ENCODE data around the gene SEC14L5. TPM values are rescaled to one million over a fixed set of nuclear protein-coding genes. Genes with fewer than 3 reads are reported as not detected.

SEC14L5 gene
- total and polyA plus RNA-seq, 2 experiments from 2014 or later = 1.0 to 3.5 TPM

DNA sequence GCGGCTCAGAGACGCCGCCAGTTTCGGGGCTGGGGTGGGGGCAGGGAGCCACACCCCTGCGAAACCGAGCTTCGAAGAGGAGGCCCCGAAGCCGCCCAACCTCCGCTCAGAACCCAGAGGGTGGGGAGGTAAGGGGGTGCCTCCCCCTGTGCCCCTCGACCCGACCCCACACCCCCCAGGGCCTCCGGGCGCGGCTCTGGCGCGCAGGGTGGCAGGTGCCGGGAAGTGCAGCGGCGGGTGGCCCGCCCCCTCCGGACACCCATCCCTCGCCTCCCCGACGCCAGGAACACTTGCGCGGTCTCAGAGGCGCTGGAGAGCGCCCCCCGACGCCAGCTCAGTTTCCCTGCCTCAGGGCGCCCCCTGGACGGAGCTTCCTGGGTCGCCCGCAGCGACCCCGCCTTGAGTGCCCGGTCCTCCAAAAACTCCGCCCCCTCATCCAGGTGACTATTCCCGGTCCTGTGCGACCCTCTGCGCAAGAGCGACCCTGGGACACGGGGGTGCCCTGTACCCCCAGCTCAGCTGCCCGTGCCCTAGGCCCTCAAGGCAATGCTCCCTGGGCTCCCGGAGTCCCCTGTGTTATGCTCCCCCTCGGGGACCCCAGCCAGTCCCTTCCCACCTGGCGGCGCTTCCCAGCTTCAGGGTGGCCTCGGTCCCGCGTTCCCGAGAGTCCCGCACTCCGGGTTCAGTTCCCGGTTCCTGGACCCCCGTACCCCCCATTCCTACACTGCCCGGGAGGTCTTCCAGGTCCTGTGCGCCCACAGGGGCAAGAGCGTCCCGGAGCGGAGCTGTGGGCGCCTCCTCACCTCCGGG, 21.7 kb upstream of the SEC14L5 start:
- Histone ChIP-seq H4K20me1 (ENCODE audit: insufficient read depth, poor library complexity, severe bottlenecking) (peaks cover 2% of the 10 kb centered on the region), H3K79me2 (peaks cover 37% of the 10 kb centered on the region), H3K9me2 (replicated peaks; ENCODE audit: insufficient read depth) (no peaks in the 10 kb centered on the region), H2AFZ (peak overlapping the region; percentile 62), H3K27me3 (no peaks in the 10 kb centered on the region), H3K36me3 (replicated peaks; ENCODE audit: insufficient read depth, low read depth) (no peaks in the 10 kb centered on the region), H3K4me2 (peak overlapping the region; percentile 92), H3K9me3 (ENCODE audit: low read depth) (no peaks in the 10 kb centered on the region), H3K4me3 (peak overlapping the region; percentile 53), H3K4me1 (ENCODE audit: insufficient read depth) (peaks cover 13% of the 10 kb centered on the region), H3K27ac (peak overlapping the region; percentile 95)
- peak; percentile 88 for DNase-seq (ENCODE audit: low spot score)
- TF ChIP-seq EZH2 (IDR thresholded peaks at IDR 0.05; ENCODE audit: borderline replicate concordance) = peak; percentile 38
- TF ChIP-seq, protein P1, sequence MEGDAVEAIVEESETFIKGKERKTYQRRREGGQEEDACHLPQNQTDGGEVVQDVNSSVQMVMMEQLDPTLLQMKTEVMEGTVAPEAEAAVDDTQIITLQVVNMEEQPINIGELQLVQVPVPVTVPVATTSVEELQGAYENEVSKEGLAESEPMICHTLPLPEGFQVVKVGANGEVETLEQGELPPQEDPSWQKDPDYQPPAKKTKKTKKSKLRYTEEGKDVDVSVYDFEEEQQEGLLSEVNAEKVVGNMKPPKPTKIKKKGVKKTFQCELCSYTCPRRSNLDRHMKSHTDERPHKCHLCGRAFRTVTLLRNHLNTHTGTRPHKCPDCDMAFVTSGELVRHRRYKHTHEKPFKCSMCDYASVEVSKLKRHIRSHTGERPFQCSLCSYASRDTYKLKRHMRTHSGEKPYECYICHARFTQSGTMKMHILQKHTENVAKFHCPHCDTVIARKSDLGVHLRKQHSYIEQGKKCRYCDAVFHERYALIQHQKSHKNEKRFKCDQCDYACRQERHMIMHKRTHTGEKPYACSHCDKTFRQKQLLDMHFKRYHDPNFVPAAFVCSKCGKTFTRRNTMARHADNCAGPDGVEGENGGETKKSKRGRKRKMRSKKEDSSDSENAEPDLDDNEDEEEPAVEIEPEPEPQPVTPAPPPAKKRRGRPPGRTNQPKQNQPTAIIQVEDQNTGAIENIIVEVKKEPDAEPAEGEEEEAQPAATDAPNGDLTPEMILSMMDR (IDR thresholded peaks at IDR 0.05; ENCODE audit: poor library complexity) = peak; percentile 48
- no peak for TF ChIP-seq EZH2phosphoT487 (IDR thresholded peaks at IDR 0.05; ENCODE audit: low read depth, severe bottlenecking, unreplicated experiment)
- 3% methylated on average over 22 of the region's 64 CpGs for WGBS (ENCODE audit: low lambda C conversion rate, missing lambda C conversion rate)

DNA sequence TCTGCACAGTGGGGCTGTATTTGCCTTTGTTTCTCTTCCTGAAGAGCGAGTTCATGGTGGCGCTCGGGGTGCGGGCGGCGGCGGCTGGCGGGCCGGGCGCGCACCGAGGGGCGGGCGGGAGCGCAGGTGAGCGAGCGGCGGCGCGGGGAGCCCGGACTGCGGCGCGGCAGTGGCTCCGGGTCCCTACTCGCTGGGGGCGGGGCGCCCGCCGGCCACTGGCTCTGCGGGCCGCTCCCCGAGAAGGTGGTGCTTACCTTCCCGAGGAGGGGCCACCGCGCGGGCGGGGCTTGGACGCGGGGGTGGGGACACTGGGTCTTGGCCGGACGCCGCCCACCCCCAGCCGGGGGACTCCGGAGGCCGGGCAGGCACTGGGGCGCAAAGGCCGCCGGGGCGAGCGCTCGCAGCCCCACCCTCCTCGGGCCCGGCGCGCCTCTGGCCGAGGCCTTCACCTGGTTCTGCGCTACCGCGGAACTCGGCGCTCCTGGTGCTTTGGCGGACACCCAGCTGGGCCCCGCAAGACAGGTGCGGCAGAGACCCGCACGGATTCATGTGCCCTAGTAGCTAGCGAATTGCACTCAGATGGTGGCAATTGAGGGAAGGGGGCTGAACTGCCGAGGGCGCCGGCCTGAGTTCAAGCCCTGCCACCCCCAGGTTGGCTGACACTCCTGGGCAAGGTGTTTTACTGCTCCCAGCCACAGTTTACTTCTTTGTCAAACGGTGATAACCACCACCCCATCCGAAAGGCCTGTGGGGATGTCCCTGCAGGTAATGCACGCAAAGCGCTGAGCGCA, 20.9 kb upstream of the SEC14L5 start, which contains the start of gene PPL:
TSS of gene PPL (minus strand) at position 158 of the 791 bp plus-strand sequence. CDS start at position 55, 103 bp downstream.
- Histone ChIP-seq H3K36me3 (replicated peaks; ENCODE audit: insufficient read depth, low read depth) (no peaks in the 10 kb centered on the region), H3K4me1 (ENCODE audit: insufficient read depth) (peaks cover 13% of the 10 kb centered on the region), H3K79me2 (peaks cover 36% of the 10 kb centered on the region), H3K4me3 (peak within 1 kb of the TSS; percentile 53), H3K27ac (peak within 1 kb of the TSS; percentile 95), H3K27me3 (no peaks in the 10 kb centered on the region), H4K20me1 (ENCODE audit: insufficient read depth, poor library complexity, severe bottlenecking) (peaks cover 2% of the 10 kb centered on the region), H2AFZ (peak within 1 kb of the TSS; percentile 62), H3K4me2 (peak within 1 kb of the TSS; percentile 92), H3K9me2 (replicated peaks; ENCODE audit: insufficient read depth) (no peaks in the 10 kb centered on the region), H3K9me3 (ENCODE audit: low read depth) (no peaks in the 10 kb centered on the region)
- peak; percentile 96 for DNase-seq (ENCODE audit: low spot score)
- 19% methylated on average over 34 of the region's 76 CpGs for WGBS (ENCODE audit: low lambda C conversion rate, missing lambda C conversion rate)
- TF ChIP-seq EZH2phosphoT487 (IDR thresholded peaks at IDR 0.05; ENCODE audit: low read depth, severe bottlenecking, unreplicated experiment) (no peak), EZH2 (IDR thresholded peaks at IDR 0.05; ENCODE audit: borderline replicate concordance) (no peak)
- TF ChIP-seq, protein P1 (IDR thresholded peaks at IDR 0.05; ENCODE audit: poor library complexity) = no peak

DNA sequence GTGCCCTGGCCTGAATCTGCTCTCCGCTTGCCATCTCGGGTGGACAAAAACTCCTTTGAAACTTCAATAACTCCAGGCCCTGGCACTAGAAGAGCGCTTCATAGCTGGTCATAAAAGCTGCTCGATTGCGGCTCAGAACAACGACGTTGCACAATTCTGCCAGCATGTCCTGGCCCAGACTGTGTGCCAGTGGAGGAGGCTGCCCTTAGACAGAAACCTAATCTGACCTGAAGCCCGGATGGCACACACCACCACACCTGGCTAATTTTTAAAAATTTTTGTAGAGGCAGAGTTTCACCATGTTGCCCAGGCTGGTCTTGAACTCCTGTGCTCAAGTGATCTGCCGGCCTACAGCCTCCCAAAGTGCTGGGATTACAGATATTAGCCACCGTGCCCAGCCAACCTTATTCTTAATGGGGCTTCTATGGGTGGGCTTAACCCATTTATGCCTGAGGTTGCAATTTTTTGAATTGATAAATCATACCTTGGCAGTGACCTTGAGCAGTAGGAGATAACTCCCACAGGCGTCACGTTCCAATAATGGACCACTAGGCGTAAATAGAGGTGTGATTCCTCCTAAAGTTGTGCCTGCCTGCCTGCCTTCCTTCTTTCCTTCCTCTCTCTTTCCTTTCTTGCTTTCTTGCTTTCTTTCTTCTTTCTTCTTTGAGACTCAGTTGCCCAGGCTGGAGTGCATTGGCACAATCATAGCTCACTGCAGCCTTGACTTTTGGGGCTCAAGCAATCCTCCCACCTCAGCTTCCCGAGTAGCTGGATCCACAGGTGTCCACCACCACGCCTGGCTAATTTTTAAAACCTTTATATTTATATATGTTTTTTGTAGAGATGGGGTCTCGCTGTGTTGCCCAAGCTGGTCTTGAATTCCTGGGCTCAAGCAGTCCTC, 20.1 kb upstream of the SEC14L5 start:
- Histone ChIP-seq H4K20me1 (ENCODE audit: insufficient read depth, poor library complexity, severe bottlenecking) (peaks cover 2% of the 10 kb centered on the region), H2AFZ (no peak overlapping the region), H3K9me2 (replicated peaks; ENCODE audit: insufficient read depth) (no peaks in the 10 kb centered on the region), H3K36me3 (replicated peaks; ENCODE audit: insufficient read depth, low read depth) (no peaks in the 10 kb centered on the region), H3K4me3 (no peak overlapping the region), H3K4me1 (ENCODE audit: insufficient read depth) (peaks cover 21% of the 10 kb centered on the region), H3K4me2 (peak overlapping the region; percentile 92), H3K27ac (peak overlapping the region; percentile 94), H3K79me2 (peaks cover 30% of the 10 kb centered on the region), H3K9me3 (ENCODE audit: low read depth) (no peaks in the 10 kb centered on the region), H3K27me3 (no peaks in the 10 kb centered on the region)
- DNase-seq (ENCODE audit: low spot score) = peak; percentile 13
- TF ChIP-seq, protein P1 (IDR thresholded peaks at IDR 0.05; ENCODE audit: poor library complexity) = no peak
- no peak for TF ChIP-seq EZH2phosphoT487 (IDR thresholded peaks at IDR 0.05; ENCODE audit: low read depth, severe bottlenecking, unreplicated experiment)
- no peak for TF ChIP-seq EZH2 (IDR thresholded peaks at IDR 0.05; ENCODE audit: borderline replicate concordance)
- WGBS (ENCODE audit: low lambda C conversion rate, missing lambda C conversion rate) = 91% methylated on average over 16 of the region's 16 CpGs
